ENCODE data around the gene FAM151B.

- TF ChIP-seq CTCF (IDR thresholded peaks at IDR 0.05 in 8 of 11, conservative IDR thresholded peaks at IDR 0.05 in 3 of 11) (no peak), POLR2A (IDR thresholded peaks at IDR 0.05) (no peak)
Measured at GRCh38 chr5:80555099-80555498, 67.2 kb downstream of the FAM151B start.
